Gastroesophageal sphincter (tissue), 4 donors: ENCODE results near the gene ATP10A. TPM values are rescaled to one million over a fixed set of nuclear protein-coding genes. Genes with fewer than 3 reads are reported as not detected.

Experiments
- ATAC-seq: fragments of 150-250 bp; one replicate; pipeline ENCODE4 v1.9.1; 2016; ENCODE audit warnings: mild to moderate bottlenecking, moderate library complexity
- H3K27ac ChIP-seq, 4 donors: fragments of 200-600 bp; sonication (generic) in 3 of 4; 1 replicate in 3 of 4; 2 replicates in 1 of 4; pipeline ENCODE4 v1.5.1; 2016 to 2019
- H3K27me3 ChIP-seq: fragments of 200-600 bp; sonication (generic); one replicate; pipeline ENCODE4 v1.5.1; 2019
- H3K36me3 ChIP-seq, 2 donors: fragments of 200-600 bp; sonication (generic); one replicate each; pipeline ENCODE4 v1.5.1; 2019; ENCODE audit warnings: control low read depth in 1 of 2
- H3K4me1 ChIP-seq, 3 donors: fragments of 200-600 bp; sonication (generic); 1 replicate in 2 of 3; 2 replicates in 1 of 3; pipeline ENCODE4 v1.5.1; 2016 to 2019; ENCODE audit warnings: control low read depth in 2 of 3
- H3K4me3 ChIP-seq, 2 donors: fragments of 200-600 bp; sonication (generic); one replicate each; pipeline ENCODE4 v1.5.1; 2019; ENCODE audit warnings: mild to moderate bottlenecking in 1 of 2, moderate library complexity in 1 of 2
- H3K9me3 ChIP-seq, 3 donors: fragments of 200-600 bp; sonication (generic); one replicate each; pipeline ENCODE4 v1.5.1; 2017 to 2019; ENCODE audit warnings: control low read depth in 2 of 3
- EP300 ChIP-seq: sonication (generic); formaldehyde crosslinking; IDR thresholded peaks from one replicate; pipeline ENCODE4 v1.6.1; 2017; ENCODE audit warnings: antibody characterized with exemption, mild to moderate bottlenecking
- POLR2A ChIP-seq, 2 donors: fragments of 450-650 bp; IDR thresholded peaks; one replicate each; pipeline ENCODE4 v1.6.1; 2017; ENCODE audit warnings: antibody characterized with exemption in 2 of 2, mild to moderate bottlenecking in 2 of 2, moderate library complexity in 1 of 2
- POLR2AphosphoS5 ChIP-seq: sonication (generic); formaldehyde crosslinking; IDR thresholded peaks from one replicate; pipeline ENCODE4 v1.6.1; 2017; ENCODE audit warnings: antibody characterized with exemption
- WGBS, 2 donors: methylation state at CpG; one replicate each; pipeline ENCODE4 v1.1.5; 2018; ENCODE audit warnings: low coverage in 1 of 2; 5-methylcytosine and 5-hydroxymethylcytosine counted together
- total RNA-seq, 4 donors: library from RNA; depleted of rRNA; stranded (reverse); fragments of >200 nt; gene quantifications; one replicate each; pipeline ENCODE4 v1.1.0, GENCODE V29; 2016
- TF ChIP-seq, protein P1 (sequence below), 4 experiments: fragments of 200-600 bp in 2 of 4; fragments of 450-650 bp in 2 of 4; sonication (generic) in 1 of 4; IDR thresholded peaks; one replicate each; pipeline ENCODE4 v1.5.1; 2017 to 2019; ENCODE audit warnings: antibody characterized with exemption in 4 of 4, mild to moderate bottlenecking in 2 of 4, moderate library complexity in 2 of 4

The ATP10A gene
- total RNA-seq, 4 donors from 2014 or later = 22.9 to 41.8 (median 24.6) TPM

DNA sequence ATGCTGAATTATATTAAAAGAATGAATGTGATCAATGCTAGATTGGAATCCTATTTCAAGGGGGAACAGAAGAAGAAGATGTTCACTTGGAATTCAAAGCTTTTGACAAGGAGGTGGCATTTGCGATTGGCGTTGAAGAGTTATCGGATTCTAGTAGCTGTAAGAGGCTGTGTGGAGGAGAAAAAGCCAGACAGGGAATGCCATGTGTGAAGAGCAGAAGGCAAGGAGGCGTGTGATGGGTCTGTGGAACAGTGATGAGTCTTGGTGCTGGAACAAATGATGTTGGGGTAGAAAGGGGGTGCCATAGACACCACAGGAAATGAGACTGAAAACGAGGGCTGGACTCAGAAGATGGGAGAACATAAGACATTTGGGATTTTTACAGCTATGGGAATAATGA is 30.5 kb upstream of the ATP10A start:
- 82% methylated on average over 5 of the region's 5 CpGs for WGBS, 2 donors
- Histone ChIP-seq H3K27me3 (no peaks in the 10 kb centered on the region), H3K4me3 (no peak overlapping the region), H3K9me3 (no peaks in the 10 kb centered on the region), H3K4me1 (peaks cover 0 to 32% (median 3%) of the 10 kb centered on the region in 3 donors), H3K36me3 (no peaks in the 10 kb centered on the region), H3K27ac (peak overlapping the region in 2 of 4 donors; percentile 16 to 73)
- ATAC-seq = no peak
- TF ChIP-seq POLR2A (IDR thresholded peaks at IDR 0.05) = no peak
- no peak for TF ChIP-seq POLR2AphosphoS5

DNA sequence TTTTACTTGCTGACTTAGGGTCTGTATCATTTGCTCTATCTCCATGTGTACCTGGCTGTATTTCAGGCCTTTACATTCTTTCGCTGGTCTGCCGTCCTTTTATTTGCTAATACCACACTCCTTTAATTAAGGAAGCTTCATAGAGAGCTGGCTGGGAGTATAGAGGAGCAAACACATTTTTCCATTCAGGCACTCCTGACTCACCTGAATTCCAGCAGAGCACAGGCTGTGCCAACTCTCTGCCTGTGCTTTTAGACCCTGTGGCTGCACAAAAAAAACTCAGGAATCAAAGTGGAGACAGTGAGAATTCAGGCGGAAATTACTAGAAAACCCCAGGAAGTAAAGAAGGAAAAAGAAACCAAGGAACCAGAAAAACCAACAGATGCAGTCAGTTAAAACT is 29.0 kb upstream of the ATP10A start:
- TF ChIP-seq, protein P1, sequence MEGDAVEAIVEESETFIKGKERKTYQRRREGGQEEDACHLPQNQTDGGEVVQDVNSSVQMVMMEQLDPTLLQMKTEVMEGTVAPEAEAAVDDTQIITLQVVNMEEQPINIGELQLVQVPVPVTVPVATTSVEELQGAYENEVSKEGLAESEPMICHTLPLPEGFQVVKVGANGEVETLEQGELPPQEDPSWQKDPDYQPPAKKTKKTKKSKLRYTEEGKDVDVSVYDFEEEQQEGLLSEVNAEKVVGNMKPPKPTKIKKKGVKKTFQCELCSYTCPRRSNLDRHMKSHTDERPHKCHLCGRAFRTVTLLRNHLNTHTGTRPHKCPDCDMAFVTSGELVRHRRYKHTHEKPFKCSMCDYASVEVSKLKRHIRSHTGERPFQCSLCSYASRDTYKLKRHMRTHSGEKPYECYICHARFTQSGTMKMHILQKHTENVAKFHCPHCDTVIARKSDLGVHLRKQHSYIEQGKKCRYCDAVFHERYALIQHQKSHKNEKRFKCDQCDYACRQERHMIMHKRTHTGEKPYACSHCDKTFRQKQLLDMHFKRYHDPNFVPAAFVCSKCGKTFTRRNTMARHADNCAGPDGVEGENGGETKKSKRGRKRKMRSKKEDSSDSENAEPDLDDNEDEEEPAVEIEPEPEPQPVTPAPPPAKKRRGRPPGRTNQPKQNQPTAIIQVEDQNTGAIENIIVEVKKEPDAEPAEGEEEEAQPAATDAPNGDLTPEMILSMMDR (IDR thresholded peaks at IDR 0.05) = no peak
- TF ChIP-seq POLR2AphosphoS5 = peak; percentile 19
- Histone ChIP-seq H3K4me1 (peaks cover 0 to 32% (median 3%) of the 10 kb centered on the region in 3 donors), H3K36me3 (no peaks in the 10 kb centered on the region), H3K9me3 (no peaks in the 10 kb centered on the region), H3K27me3 (no peaks in the 10 kb centered on the region), H3K4me3 (no peak overlapping the region), H3K27ac (peak overlapping the region; percentile 43 to 82 (median 73))
- peak; percentile 81 for ATAC-seq
- WGBS, 2 donors = 19 to 20% methylated on average over 1 to 3 of the region's 3 CpGs

DNA sequence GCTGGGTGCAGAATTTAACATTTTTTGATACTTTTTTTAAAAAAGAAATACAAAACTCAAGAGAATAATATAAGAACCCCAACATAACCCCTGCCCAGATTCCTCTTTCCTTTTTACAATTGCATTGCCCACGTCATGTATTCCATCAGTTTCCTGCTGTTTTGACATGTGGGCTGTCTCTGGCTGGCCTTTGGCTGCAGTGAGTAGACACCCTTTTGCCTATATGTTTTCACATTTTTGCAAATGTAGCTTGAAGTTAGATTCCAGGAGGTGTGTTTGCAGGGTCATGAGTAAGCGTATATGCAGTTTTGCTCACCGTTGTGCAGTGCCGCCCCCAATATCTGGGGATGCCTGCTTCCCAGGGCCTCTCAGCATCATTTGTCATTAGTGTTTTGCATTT is 28.0 kb upstream of the ATP10A start:
- H3K36me3 ChIP-seq = no peaks in the 10 kb centered on the region
- WGBS, 2 donors = 56 to 75% methylated on average over 4 of the region's 4 CpGs
- peak overlapping the region; percentile 43 to 75 (median 73) for H3K27ac ChIP-seq
- peaks cover 0 to 40% (median 5%) of the 10 kb centered on the region in 3 donors for H3K4me1 ChIP-seq
- H3K9me3 ChIP-seq = no peaks in the 10 kb centered on the region
- H3K4me3 ChIP-seq = no peak overlapping the region
- TF ChIP-seq EP300 = no peak
- TF ChIP-seq POLR2AphosphoS5 = no peak
- TF ChIP-seq POLR2A (IDR thresholded peaks at IDR 0.05) = no peak
- TF ChIP-seq, protein P1 (IDR thresholded peaks at IDR 0.05) = no peak
- no peak for ATAC-seq
- no peaks in the 10 kb centered on the region for H3K27me3 ChIP-seq

DNA sequence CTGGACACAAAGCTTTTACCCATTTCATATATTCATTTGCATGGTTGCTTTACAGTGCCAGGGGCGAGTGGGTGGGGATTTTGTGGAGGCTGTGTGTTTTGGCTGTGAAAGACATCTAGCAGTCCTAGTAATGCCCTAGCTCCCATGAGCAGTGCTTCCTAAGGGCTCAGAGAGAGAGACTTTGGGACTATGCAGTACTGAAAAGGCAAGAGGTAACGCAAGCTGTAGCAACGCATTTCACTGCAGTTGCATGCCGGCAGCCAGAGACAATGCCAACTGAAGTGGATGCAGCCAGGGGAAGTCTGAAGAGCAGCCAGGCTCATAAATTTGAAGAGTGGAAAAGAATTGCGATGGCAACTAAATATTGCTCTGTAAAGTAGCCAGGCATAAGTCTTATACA is 27.4 kb upstream of the ATP10A start:
- 25 to 46% methylated on average over 1 to 5 of the region's 5 CpGs for WGBS, 2 donors
- TF ChIP-seq POLR2A (IDR thresholded peaks at IDR 0.05) (no peak), EP300 (no peak), POLR2AphosphoS5 (peak; percentile 22)
- TF ChIP-seq, protein P1 (IDR thresholded peaks at IDR 0.05) = no peak
- Histone ChIP-seq H3K27ac (peak overlapping the region; percentile 43 to 75 (median 73)), H3K4me1 (peaks cover 0 to 40% (median 5%) of the 10 kb centered on the region in 3 donors), H3K4me3 (no peak overlapping the region), H3K9me3 (no peaks in the 10 kb centered on the region), H3K36me3 (no peaks in the 10 kb centered on the region), H3K27me3 (no peaks in the 10 kb centered on the region)
- peak; percentile 67 for ATAC-seq

DNA sequence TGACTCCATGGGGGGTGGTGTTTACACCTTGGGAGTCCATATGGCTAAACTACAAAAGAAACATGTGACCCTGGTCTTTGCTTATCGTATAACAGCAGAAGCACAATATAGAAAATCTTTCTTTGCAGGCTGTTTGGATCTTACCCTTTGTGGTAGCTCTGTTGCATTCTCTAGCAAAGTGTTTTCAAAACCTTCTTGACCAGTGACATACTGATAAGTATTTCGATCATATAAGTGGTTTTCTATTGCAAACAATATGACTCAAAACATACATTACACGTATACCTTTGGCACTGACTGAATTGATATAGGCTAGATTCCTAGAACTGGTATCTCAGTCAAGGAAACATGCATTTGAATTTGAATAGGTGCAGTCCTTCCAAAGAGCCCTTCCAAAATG is 24.7 kb upstream of the ATP10A start:
- Histone ChIP-seq H3K36me3 (no peaks in the 10 kb centered on the region), H3K27ac (no peak overlapping the region), H3K9me3 (no peaks in the 10 kb centered on the region), H3K4me3 (no peak overlapping the region), H3K27me3 (no peaks in the 10 kb centered on the region), H3K4me1 (peaks cover 5 to 46% (median 5%) of the 10 kb centered on the region in 3 donors)
- TF ChIP-seq POLR2AphosphoS5 (no peak), EP300 (no peak), POLR2A (IDR thresholded peaks at IDR 0.05) (no peak)
- TF ChIP-seq, protein P1 (IDR thresholded peaks at IDR 0.05) = no peak
- WGBS, 2 donors = 67 to 70% methylated on average over 3 of the region's 3 CpGs
- ATAC-seq = no peak
